ENCODE results near the gene PGRMC2. TPM values are rescaled to one million over a fixed set of nuclear protein-coding genes. Genes with fewer than 3 reads are reported as not detected.

Gene PGRMC2
- polyA plus RNA-seq, 2 of the 4 experiments (the other 2 are of a cell fraction), result 48.1 to 124 TPM

GRCh38 chr4:128244379-128244778 lies 43.2 kb downstream of the PGRMC2 start:
- Histone ChIP-seq H3K4me3 (no peak overlapping the region), H3K9me3 (peaks cover 5% of the 10 kb centered on the region; the same call in 1 of the 3 replicates), H3K4me2 (no peak overlapping the region), H3K27ac (peak overlapping the region in 1 of 2 experiments; percentile 63; a peak in 3 of 6 replicates), H3K4me1 (peaks cover 21% of the 10 kb centered on the region)
- TF ChIP-seq KDM1A (IDR thresholded peaks at IDR 0.05; ENCODE audit: low read depth), result no peak
- TF ChIP-seq BHLHE40 (IDR thresholded peaks at IDR 0.05; ENCODE audit: low read depth, low read length), result no peak
- TF ChIP-seq RARB (CRISPR knock-in tag; IDR thresholded peaks at IDR 0.05), result no peak
- TF ChIP-seq ZC3H11A (IDR thresholded peaks at IDR 0.05), result no peak
- no peak for TF ChIP-seq HEYL (CRISPR knock-in tag; IDR thresholded peaks at IDR 0.05)
- no peak for TF ChIP-seq POLR2AphosphoS2 (conservative IDR thresholded peaks at IDR 0.05; ENCODE audit: low read length)
- no peak for TF ChIP-seq ZNF302 (CRISPR knock-in tag; IDR thresholded peaks at IDR 0.05)
- no peak for TF ChIP-seq RAD21 (conservative IDR thresholded peaks at IDR 0.05 in 1 of 2, IDR thresholded peaks at IDR 0.05 in 1 of 2)
- no peak for TF ChIP-seq HOXB5 (CRISPR knock-in tag; IDR thresholded peaks at IDR 0.05)
- no peak for TF ChIP-seq RNF2 (IDR thresholded peaks at IDR 0.05; ENCODE audit: borderline replicate concordance, low read depth)
- no peak for TF ChIP-seq FOXS1 (CRISPR knock-in tag; IDR thresholded peaks at IDR 0.05)
- no peak for TF ChIP-seq HMGXB4 (CRISPR knock-in tag; IDR thresholded peaks at IDR 0.05; ENCODE audit: borderline replicate concordance)
- ChIA-PET CTCF (interaction anchor here (0.9 kb wide), 1 partner anchor 647 kb away, joined by 5 read pairs; no protein-coding TSS in a partner anchor), POLR2A (no interaction called here)
- no peak for FAIRE-seq
- WGBS (ENCODE audit: missing lambda C conversion rate), result 53% methylated on average over 2 of the region's 2 CpGs
- DNase-seq (ENCODE audit: low read depth in 1 of 2, low spot score in 1 of 2), result no peak
- peak in 1 of 2 experiments; percentile 44; a peak in 3 of 6 replicates for ATAC-seq

- no peak for ATAC-seq
- Histone ChIP-seq H3K27ac (peak overlapping the region; percentile 68 to 78; a peak in 5 of 6 replicates), H3K4me3 (no peak overlapping the region), H3K9me3 (no peaks in the 10 kb centered on the region; the same call in 2 of the 3 replicates), H3K4me2 (no peak overlapping the region), H3K4me1 (peaks cover 21% of the 10 kb centered on the region)
- POLR2A ChIA-PET, result no interaction called here
- no peak for FAIRE-seq
- WGBS (ENCODE audit: missing lambda C conversion rate), result 86% methylated on average over 4 of the region's 4 CpGs
- TF ChIP-seq MYC (IDR thresholded peaks at IDR 0.05; ENCODE audit: borderline replicate concordance, low read length) (no peak), RARB (CRISPR knock-in tag; IDR thresholded peaks at IDR 0.05) (no peak), GATA3 (IDR thresholded peaks at IDR 0.05; ENCODE audit: borderline replicate concordance) (no peak), ZC3H11A (IDR thresholded peaks at IDR 0.05) (no peak), FOXS1 (CRISPR knock-in tag; IDR thresholded peaks at IDR 0.05) (no peak), CHD2 (IDR thresholded peaks at IDR 0.05; ENCODE audit: low read length, partially characterized antibody) (no peak), JUN (IDR thresholded peaks at IDR 0.05) (no peak), ZFP36 (IDR thresholded peaks at IDR 0.05; ENCODE audit: borderline replicate concordance, partially characterized antibody) (no peak), KDM1A (IDR thresholded peaks at IDR 0.05; ENCODE audit: low read depth) (no peak), HEYL (CRISPR knock-in tag; IDR thresholded peaks at IDR 0.05) (no peak), PHF8 (IDR thresholded peaks at IDR 0.05; ENCODE audit: borderline replicate concordance, low read depth) (no peak)
- no peak for DNase-seq (ENCODE audit: low read depth in 1 of 2, low spot score in 1 of 2)
- CTCF ChIA-PET, result no interaction called here
Observed at GRCh38 chr4:128242601-128243000, 45.0 kb downstream of the PGRMC2 start.

GRCh38 chr4:128241981-128242380 lies 45.6 kb downstream of the PGRMC2 start:
- H3K4me3 ChIP-seq, result no peak overlapping the region
- H3K9me3 ChIP-seq, result no peaks in the 10 kb centered on the region; the same call in 2 of the 3 replicates
- peak overlapping the region; percentile 68 to 78; a peak in 5 of 6 replicates for H3K27ac ChIP-seq
- peak overlapping the region; percentile 56 for H3K4me2 ChIP-seq
- TF ChIP-seq HDAC2 (IDR thresholded peaks at IDR 0.05), result no peak
- no peak for TF ChIP-seq HOXA7 (CRISPR knock-in tag; IDR thresholded peaks at IDR 0.05)
- no peak for TF ChIP-seq FOXS1 (CRISPR knock-in tag; IDR thresholded peaks at IDR 0.05)
- TF ChIP-seq MYC (IDR thresholded peaks at IDR 0.05; ENCODE audit: borderline replicate concordance, low read length), result no peak
- no peak for TF ChIP-seq RARB (CRISPR knock-in tag; IDR thresholded peaks at IDR 0.05)
- TF ChIP-seq HMGXB4 (CRISPR knock-in tag; IDR thresholded peaks at IDR 0.05; ENCODE audit: borderline replicate concordance), result no peak
- no peak for TF ChIP-seq CHD2 (IDR thresholded peaks at IDR 0.05; ENCODE audit: low read length, partially characterized antibody)
- TF ChIP-seq E2F6 (IDR thresholded peaks at IDR 0.05; ENCODE audit: borderline replicate concordance, low read depth), result no peak
- no peak for TF ChIP-seq SMC3 (IDR thresholded peaks at IDR 0.05)
- CTCF ChIA-PET, result interaction anchor here (1.2 kb wide), 1 partner anchor 186 kb away, joined by 3 read pairs; no protein-coding TSS in a partner anchor
- DNase-seq (ENCODE audit: low read depth in 1 of 2, low spot score in 1 of 2) (no peak), ATAC-seq (no peak), FAIRE-seq (no peak)
- POLR2A ChIA-PET, result interaction anchor here (0.8 kb wide), 1 partner anchor 44 kb away, joined by 5 read pairs; no protein-coding TSS in a partner anchor
- 79% methylated on average over 3 of the region's 3 CpGs for WGBS (ENCODE audit: missing lambda C conversion rate)
- peaks cover 21% of the 10 kb centered on the region for H3K4me1 ChIP-seq
